Neural progenitor cell (in vitro differentiated cells): ENCODE results near the gene AMOTL2. TPM values are rescaled to one million over a fixed set of nuclear protein-coding genes. Genes with fewer than 3 reads are reported as not detected.

Experiments
- DNase-seq: peaks from one replicate; pipeline ENCODE4 v3.0.0-alpha.2; 2016; ENCODE audit warnings: low spot score
- H2AFZ ChIP-seq: fragments of 200-600 bp; sonication (generic); replicated peaks from 2 replicates; pipeline ENCODE4 v1.6.1; 2016; ENCODE audit warnings: antibody characterized with exemption
- H3F3A ChIP-seq: fragments of 200-600 bp; sonication (generic); 2 replicates; pipeline ENCODE4 v1.6.1; 2016; ENCODE audit warnings: antibody characterized with exemption, low read depth
- H3K27ac ChIP-seq: fragments of 200-600 bp; sonication (generic); 2 replicates; pipeline ENCODE4 v1.5.1; 2016; ENCODE audit warnings: mild to moderate bottlenecking
- H3K27me3 ChIP-seq: fragments of 200-600 bp; sonication (generic); 2 replicates; pipeline ENCODE4 v1.6.1; 2016; ENCODE audit warnings: mild to moderate bottlenecking, moderate library complexity
- H3K36me3 ChIP-seq: fragments of 200-600 bp; sonication (generic); 2 replicates; pipeline ENCODE4 v1.5.1; 2016
- H3K4me1 ChIP-seq: fragments of 200-600 bp; sonication (generic); 2 replicates; pipeline ENCODE4 v1.6.1; 2016; ENCODE audit warnings: mixed run types
- H3K4me2 ChIP-seq: fragments of 200-600 bp; sonication (generic); 2 replicates; pipeline ENCODE4 v1.6.1; 2016
- H3K4me3 ChIP-seq: fragments of 200-600 bp; sonication (generic); 2 replicates; pipeline ENCODE4 v1.5.1; 2016
- H3K79me2 ChIP-seq: fragments of 200-600 bp; sonication (generic); 2 replicates; pipeline ENCODE4 v1.6.1; 2016; ENCODE audit warnings: low read depth
- H3K9ac ChIP-seq: fragments of 200-600 bp; sonication (generic); 2 replicates; pipeline ENCODE4 v1.6.1; 2016
- H3K9me3 ChIP-seq: fragments of 200-600 bp; sonication (generic); 2 replicates; pipeline ENCODE4 v1.5.1; 2016; ENCODE audit warnings: low read depth
- H4K20me1 ChIP-seq: fragments of 200-600 bp; sonication (generic); 2 replicates; pipeline ENCODE4 v1.6.1; 2016; ENCODE audit warnings: low read depth
- H3K27ac Mint-ChIP-seq: 3 replicates; pipeline ENCODE4 v1.8.0; 2021; ENCODE audit warnings: mixed read lengths
- H3K27me3 Mint-ChIP-seq: 2 replicates; pipeline ENCODE4 v1.8.0; 2022; ENCODE audit warnings: low read depth, mild to moderate bottlenecking, inconsistent platforms, moderate library complexity, mixed read lengths; ENCODE audit not compliant: insufficient read depth
- H3K36me3 Mint-ChIP-seq: 3 replicates; pipeline ENCODE4 v1.8.0; 2021; ENCODE audit warnings: mixed read lengths
- H3K4me1 Mint-ChIP-seq: 3 replicates; pipeline ENCODE4 v1.8.0; 2021; ENCODE audit warnings: mixed read lengths
- H3K4me3 Mint-ChIP-seq: 3 replicates; pipeline ENCODE4 v1.8.0; 2021; ENCODE audit warnings: mild to moderate bottlenecking, moderate library complexity, mixed read lengths
- H3K9me3 Mint-ChIP-seq: 3 replicates; pipeline ENCODE4 v1.8.0; 2020; ENCODE audit warnings: mixed read lengths
- EZH2 ChIP-seq: fragments of 200-600 bp; sonication (generic); IDR thresholded peaks from 2 replicates; pipeline ENCODE4 v1.6.1; 2017; ENCODE audit warnings: antibody characterized with exemption, mild to moderate bottlenecking, moderate library complexity
- EZH2phosphoT487 ChIP-seq: fragments of 200-600 bp; sonication (generic); IDR thresholded peaks from 2 replicates; pipeline ENCODE4 v1.6.1; 2017; ENCODE audit warnings: antibody characterized with exemption
- total RNA-seq: library from RNA; depleted of rRNA; stranded (reverse); fragments of >200 nt; gene quantifications from 2 replicates; pipeline ENCODE4 v1.2.3, GENCODE V29; 2015; ENCODE audit warnings: low replicate concordance
- TF ChIP-seq, protein P1 (sequence below): fragments of 200-600 bp; sonication (generic); IDR thresholded peaks from 2 replicates; pipeline ENCODE4 v1.5.1; 2017; ENCODE audit warnings: antibody characterized with exemption, mild to moderate bottlenecking

The AMOTL2 gene
- total RNA-seq, 1 donor from 2014 or later: 62.9 TPM

DNA sequence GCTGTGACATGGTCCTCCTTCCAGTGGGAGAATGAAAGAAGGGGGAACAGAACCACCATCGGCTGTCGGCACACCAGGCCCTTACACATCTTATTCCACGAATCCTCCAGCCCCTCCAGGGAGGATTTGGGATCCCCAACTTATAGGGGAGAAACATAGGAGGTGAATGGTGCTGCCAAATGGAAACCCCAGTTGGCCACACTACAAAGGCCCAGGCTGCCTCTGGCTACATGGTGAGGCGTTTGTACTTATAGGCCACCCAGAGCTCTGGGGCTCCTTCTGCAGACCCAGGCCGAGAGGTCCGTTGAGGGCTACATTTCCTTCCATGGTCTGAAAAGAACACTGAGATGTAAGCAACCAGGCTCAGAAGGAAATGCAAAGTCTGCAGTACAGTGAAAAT is 12.0 kb downstream of the AMOTL2 start:
- H3K27ac ChIP-seq: no peak overlapping the region
- H3K4me3 Mint-ChIP-seq: no peak overlapping the region
- no peaks in the 10 kb centered on the region for H3K9me3 Mint-ChIP-seq
- no peak for DNase-seq
- no peak overlapping the region for H3K4me2 ChIP-seq
- H3K79me2 ChIP-seq: peaks cover 46% of the 10 kb centered on the region
- H3K36me3 ChIP-seq: peaks cover 11% of the 10 kb centered on the region
- peaks cover 35% of the 10 kb centered on the region for H3K4me1 ChIP-seq
- no peak overlapping the region for H2AFZ ChIP-seq
- peaks cover 98% of the 10 kb centered on the region for H4K20me1 ChIP-seq
- H3K9ac ChIP-seq: no peak overlapping the region
- no peaks in the 10 kb centered on the region for H3K27me3 ChIP-seq
- no peak overlapping the region for H3K4me3 ChIP-seq
- H3K4me1 Mint-ChIP-seq: peaks cover 52% of the 10 kb centered on the region
- H3K27me3 Mint-ChIP-seq: peaks cover 4% of the 10 kb centered on the region
- no peaks in the 10 kb centered on the region for H3K9me3 ChIP-seq
- H3K27ac Mint-ChIP-seq: no peak overlapping the region
- peaks cover 38% of the 10 kb centered on the region for H3F3A ChIP-seq
- H3K36me3 Mint-ChIP-seq: peaks cover 47% of the 10 kb centered on the region
- no peak for TF ChIP-seq EZH2phosphoT487
- no peak for TF ChIP-seq EZH2
- TF ChIP-seq, protein P1, sequence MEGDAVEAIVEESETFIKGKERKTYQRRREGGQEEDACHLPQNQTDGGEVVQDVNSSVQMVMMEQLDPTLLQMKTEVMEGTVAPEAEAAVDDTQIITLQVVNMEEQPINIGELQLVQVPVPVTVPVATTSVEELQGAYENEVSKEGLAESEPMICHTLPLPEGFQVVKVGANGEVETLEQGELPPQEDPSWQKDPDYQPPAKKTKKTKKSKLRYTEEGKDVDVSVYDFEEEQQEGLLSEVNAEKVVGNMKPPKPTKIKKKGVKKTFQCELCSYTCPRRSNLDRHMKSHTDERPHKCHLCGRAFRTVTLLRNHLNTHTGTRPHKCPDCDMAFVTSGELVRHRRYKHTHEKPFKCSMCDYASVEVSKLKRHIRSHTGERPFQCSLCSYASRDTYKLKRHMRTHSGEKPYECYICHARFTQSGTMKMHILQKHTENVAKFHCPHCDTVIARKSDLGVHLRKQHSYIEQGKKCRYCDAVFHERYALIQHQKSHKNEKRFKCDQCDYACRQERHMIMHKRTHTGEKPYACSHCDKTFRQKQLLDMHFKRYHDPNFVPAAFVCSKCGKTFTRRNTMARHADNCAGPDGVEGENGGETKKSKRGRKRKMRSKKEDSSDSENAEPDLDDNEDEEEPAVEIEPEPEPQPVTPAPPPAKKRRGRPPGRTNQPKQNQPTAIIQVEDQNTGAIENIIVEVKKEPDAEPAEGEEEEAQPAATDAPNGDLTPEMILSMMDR: no peak

DNA sequence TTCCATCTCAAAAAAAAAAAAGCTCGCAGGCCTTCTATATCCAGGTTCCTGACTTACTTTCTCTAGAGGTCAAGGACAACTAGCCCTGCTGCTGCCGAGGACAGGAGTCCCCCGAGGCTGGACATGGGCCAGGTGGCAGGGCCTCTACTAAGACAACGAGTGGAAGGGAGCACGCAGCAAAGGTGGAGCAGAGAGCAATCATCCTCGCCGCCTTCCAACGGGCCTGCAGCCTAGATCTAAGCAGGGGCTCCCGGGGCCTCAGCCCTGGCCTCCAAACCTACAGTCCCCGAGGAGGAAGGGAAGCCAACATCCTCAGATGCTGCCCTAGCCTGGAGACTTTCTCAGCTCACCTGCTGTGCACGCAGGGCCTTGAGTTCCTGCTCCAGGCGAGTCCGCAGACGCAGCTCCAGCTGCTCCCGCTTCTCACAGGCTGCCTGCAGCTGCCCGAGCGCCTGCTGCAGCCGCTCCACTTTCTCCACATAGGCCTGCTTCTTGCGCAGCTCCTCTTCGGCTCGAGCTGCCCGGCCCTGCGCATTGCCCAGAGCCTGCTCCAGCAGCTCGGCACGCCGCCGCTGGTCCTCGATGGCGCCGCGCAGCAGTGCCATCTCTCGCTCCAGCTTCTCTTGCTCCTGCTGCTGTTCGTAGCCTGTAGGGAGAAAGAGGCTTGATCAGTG is 12.9 kb downstream of the AMOTL2 start:
- Histone ChIP-seq H2AFZ (no peak overlapping the region), H4K20me1 (peaks cover 98% of the 10 kb centered on the region), H3F3A (peaks cover 40% of the 10 kb centered on the region), H3K4me2 (no peak overlapping the region), H3K4me3 (no peak overlapping the region), H3K4me1 (peaks cover 29% of the 10 kb centered on the region), H3K9ac (no peak overlapping the region), H3K9me3 (no peaks in the 10 kb centered on the region), H3K79me2 (peaks cover 40% of the 10 kb centered on the region), H3K36me3 (peaks cover 7% of the 10 kb centered on the region), H3K27ac (no peak overlapping the region), H3K27me3 (no peaks in the 10 kb centered on the region)
- H3K36me3 Mint-ChIP-seq: peaks cover 52% of the 10 kb centered on the region
- no peak overlapping the region for H3K4me3 Mint-ChIP-seq
- TF ChIP-seq EZH2phosphoT487 (no peak), EZH2 (no peak)
- TF ChIP-seq, protein P1: no peak
- DNase-seq: no peak
- H3K27me3 Mint-ChIP-seq: peaks cover 4% of the 10 kb centered on the region
- H3K9me3 Mint-ChIP-seq: no peaks in the 10 kb centered on the region
- no peak overlapping the region for H3K27ac Mint-ChIP-seq
- peaks cover 51% of the 10 kb centered on the region for H3K4me1 Mint-ChIP-seq

DNA sequence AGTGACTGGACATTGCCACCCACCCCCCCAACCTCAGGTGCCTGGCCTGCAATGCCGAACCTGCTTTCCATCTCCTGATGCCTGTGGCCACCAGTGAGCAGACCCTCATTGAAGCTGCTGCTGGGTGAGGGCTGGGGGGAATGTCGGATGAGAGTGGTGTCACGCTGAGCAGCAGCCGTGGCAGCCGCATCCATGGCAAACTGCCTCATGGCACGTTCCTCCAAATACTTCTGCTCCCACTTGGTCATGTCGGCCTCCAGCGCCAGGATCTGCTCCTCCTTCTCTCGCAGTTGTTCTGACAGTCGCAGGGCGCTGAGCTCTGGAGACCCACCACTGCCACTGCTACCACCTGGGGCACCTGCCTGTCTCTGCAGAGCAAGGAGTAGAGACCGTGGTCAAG is 14.2 kb downstream of the AMOTL2 start:
- H3F3A ChIP-seq: peaks cover 40% of the 10 kb centered on the region
- peaks cover 4% of the 10 kb centered on the region for H3K36me3 ChIP-seq
- Mint-ChIP-seq H3K27ac (no peak overlapping the region), H3K4me1 (peaks cover 47% of the 10 kb centered on the region), H3K27me3 (peaks cover 6% of the 10 kb centered on the region), H3K4me3 (no peak overlapping the region), H3K9me3 (no peaks in the 10 kb centered on the region), H3K36me3 (peaks cover 46% of the 10 kb centered on the region)
- H3K27ac ChIP-seq: no peak overlapping the region
- no peaks in the 10 kb centered on the region for H3K9me3 ChIP-seq
- no peak overlapping the region for H2AFZ ChIP-seq
- DNase-seq: no peak
- TF ChIP-seq, protein P1: no peak
- TF ChIP-seq EZH2 (no peak), EZH2phosphoT487 (no peak)
- peaks cover 97% of the 10 kb centered on the region for H4K20me1 ChIP-seq
- H3K9ac ChIP-seq: no peak overlapping the region
- H3K4me3 ChIP-seq: no peak overlapping the region
- peaks cover 34% of the 10 kb centered on the region for H3K79me2 ChIP-seq
- H3K27me3 ChIP-seq: no peaks in the 10 kb centered on the region
- H3K4me2 ChIP-seq: no peak overlapping the region
- peaks cover 16% of the 10 kb centered on the region for H3K4me1 ChIP-seq
